Measurements from ENCODE around the gene MICU1.

- TF ChIP-seq CTCF (IDR thresholded peaks at IDR 0.05) (no peak), POLR2A (IDR thresholded peaks at IDR 0.05) (no peak), POLR2AphosphoS5 (IDR thresholded peaks at IDR 0.05) (no peak)
Observed at GRCh38 chr10:72483471-72483870, 142.4 kb downstream of the MICU1 start.
